GM12878 (cell line): Measurements from ENCODE around the gene MDC1. TPM values are rescaled to one million over a fixed set of nuclear protein-coding genes. Genes with fewer than 3 reads are reported as not detected.

ENCODE experiments used
- ATAC-seq: fragments of 200-7000 bp; cut with Tn5 transposase; 3 replicates; pipeline ENCODE4 v1.9.1; 2020; ENCODE audit warnings: mild to moderate bottlenecking, moderate library complexity
- BruUV-seq: library from RNA; stranded (reverse); fragments of 400-500 nt; replicated peaks from 2 replicates; lab custom pipeline; 2021; lab: Mats Ljungman, UMichigan
- CTCF ChIA-PET: fragments of 300-600 bp; sonication (Branson Sonifier 250); formaldehyde crosslinking; extraction: SDS; loops from one replicate; lab custom pipeline; 2021; ENCODE audit warnings: inconsistent platforms; lab: Yijun Ruan, JAX
- POLR2A ChIA-PET: fragments of 350-600 bp; formaldehyde crosslinking; extraction: SDS; loops from one replicate; lab custom pipeline; 2021; ENCODE audit warnings: inconsistent platforms; lab: Charles Lee
- RAD21 ChIA-PET: fragments of 300-600 bp; sonication (Branson Sonifier 250); formaldehyde crosslinking; loops from one replicate; lab custom pipeline; 2023; ENCODE audit warnings: antibody characterized with exemption; ENCODE audit not compliant: unreplicated experiment; lab: Charles Lee
- SMC1A ChIA-PET: fragments of 300-600 bp; sonication (Branson Sonifier 250); formaldehyde crosslinking; loops from one replicate; lab custom pipeline; 2023; ENCODE audit not compliant: unreplicated experiment, uncharacterized antibody; lab: Charles Lee
- DNase-seq: peaks from one replicate; pipeline ENCODE4 v3.0.0-alpha.2; 2011; ENCODE audit warnings: low read depth, low spot score
- FAIRE-seq: peaks from 3 replicates; lab custom pipeline; 2011; peaks lifted over from hg19 to GRCh38; lab: Jason Lieb, UNC
- H2AFZ ChIP-seq: 2 replicates; pipeline ENCODE4 v1.6.0; 2011; ENCODE audit warnings: low read depth, low read length, control low read depth; ENCODE audit not compliant: control insufficient read depth
- H3K27ac ChIP-seq: 2 replicates; pipeline ENCODE4 v1.5.1; 2011; ENCODE audit warnings: control low read depth; ENCODE audit not compliant: control insufficient read depth, insufficient read depth
- H3K27me3 ChIP-seq, 2 experiments: replicated peaks in 1 of 2; 2 replicates each; pipeline versions ENCODE4 v1.6.0 to v1.6.1; 2011; ENCODE audit warnings: low read length in 1 of 2; ENCODE audit not compliant: control insufficient read depth in 2 of 2, insufficient read depth in 2 of 2
- H3K36me3 ChIP-seq, 2 experiments: 2 replicates each; pipeline ENCODE4 v1.5.1; 2011; ENCODE audit warnings: low read length in 1 of 2; ENCODE audit not compliant: control insufficient read depth in 2 of 2, insufficient read depth in 2 of 2
- H3K4me1 ChIP-seq: 2 replicates; pipeline ENCODE4 v1.6.1; 2011; ENCODE audit warnings: mild to moderate bottlenecking, low read length, moderate library complexity, mixed read lengths; ENCODE audit not compliant: control insufficient read depth, insufficient read depth
- H3K4me2 ChIP-seq: 2 replicates; pipeline ENCODE4 v1.6.0; 2011; ENCODE audit warnings: control low read depth; ENCODE audit not compliant: control insufficient read depth, insufficient read depth
- H3K4me3 ChIP-seq: fragments of 200-600 bp; sonication (generic); 2 replicates; pipeline ENCODE4 v1.5.1; 2016
- H3K79me2 ChIP-seq: 2 replicates; pipeline ENCODE4 v1.6.0; 2011; ENCODE audit warnings: low read length; ENCODE audit not compliant: control insufficient read depth, insufficient read depth
- H3K9ac ChIP-seq: 2 replicates; pipeline ENCODE4 v1.8.0; 2011; ENCODE audit warnings: low read length, control low read depth, mixed read lengths; ENCODE audit not compliant: control insufficient read depth, insufficient read depth
- H3K9me3 ChIP-seq: replicated peaks from 3 replicates; pipeline ENCODE4 v1.5.1; 2011; ENCODE audit warnings: mild to moderate bottlenecking, low read length; ENCODE audit not compliant: control insufficient read depth, insufficient read depth
- H4K20me1 ChIP-seq: 2 replicates; pipeline ENCODE4 v1.6.0; 2011; ENCODE audit not compliant: control insufficient read depth, insufficient read depth
- BCLAF1 ChIP-seq: fragments of 450-650 bp; IDR thresholded peaks from 2 replicates; pipeline ENCODE4 v1.6.1; 2017; ENCODE audit warnings: antibody characterized with exemption, mild to moderate bottlenecking, moderate library complexity
- BHLHE40 ChIP-seq, 2 experiments: fragments of 450-650 bp in 1 of 2; IDR thresholded peaks; 2 replicates each; pipeline ENCODE4 v1.6.1; 2011 to 2017; ENCODE audit warnings: low read depth in 2 of 2, borderline replicate concordance in 1 of 2, improper control_type of control experiment in 1 of 2, low read length in 1 of 2, mild to moderate bottlenecking in 1 of 2
- CHD4 ChIP-seq: fragments of 200-600 bp; sonication (generic); IDR thresholded peaks from 2 replicates; pipeline ENCODE4 v1.6.1; 2016; ENCODE audit warnings: mild to moderate bottlenecking
- E2F8 ChIP-seq: fragments of 450-650 bp; IDR thresholded peaks from 2 replicates; pipeline ENCODE4 v1.6.1; 2018; ENCODE audit warnings: mild to moderate bottlenecking, low read depth, moderate library complexity; ENCODE audit not compliant: partially characterized antibody
- HDAC6 ChIP-seq: fragments of 200-600 bp; sonication (generic); IDR thresholded peaks from one replicate; pipeline ENCODE4 v1.8.0; 2017; ENCODE audit warnings: antibody characterized with exemption; ENCODE audit not compliant: unreplicated experiment
- MAX ChIP-seq: IDR thresholded peaks from 2 replicates; pipeline ENCODE4 v1.6.1; 2012; ENCODE audit warnings: low read depth, low read length, improper control_type of control experiment
- NFYA ChIP-seq: IDR thresholded peaks from 2 replicates; pipeline ENCODE4 v1.6.1; 2011; ENCODE audit warnings: low read depth, mild to moderate bottlenecking, low read length, improper control_type of control experiment, borderline replicate concordance
- NR2C1 ChIP-seq: fragments of 450-650 bp; IDR thresholded peaks from 2 replicates; pipeline ENCODE4 v1.6.1; 2017; ENCODE audit warnings: antibody characterized with exemption, mild to moderate bottlenecking, moderate library complexity
- SKIL ChIP-seq: fragments of 450-650 bp; IDR thresholded peaks from 2 replicates; pipeline ENCODE4 v1.6.1; 2017; ENCODE audit warnings: mild to moderate bottlenecking, low read depth, inconsistent platforms; ENCODE audit not compliant: poor library complexity, severe bottlenecking
- SRF ChIP-seq, 2 experiments: IDR thresholded peaks; 2 replicates each; pipeline ENCODE4 v1.6.1; 2011; ENCODE audit warnings: low read depth in 2 of 2, low read length in 2 of 2, mild to moderate bottlenecking in 1 of 2, moderate library complexity in 1 of 2
- ZSCAN29 ChIP-seq: fragments of 450-650 bp; IDR thresholded peaks from 2 replicates; pipeline ENCODE4 v1.6.1; 2017; ENCODE audit warnings: mild to moderate bottlenecking, moderate library complexity
- WGBS: methylation state at CpG from one replicate; pipeline ENCODE4 v1.1.6; 2016; ENCODE audit warnings: low lambda C conversion rate; ENCODE audit not compliant: insufficient replicate concordance, insufficient coverage; ENCODE audit errors: missing lambda C conversion rate; 5-methylcytosine and 5-hydroxymethylcytosine counted together
- in situ Hi-C: fragments of 300-500 bp; cut with MboI; formaldehyde crosslinking; loops from 9 replicates; pipeline ENCODE4 v1.14.3; 2018; ENCODE audit warnings: mixed read lengths
- intact Hi-C: fragments of 100-400 bp; cut with micrococcal nuclease; formaldehyde crosslinking; loops from one replicate; pipeline ENCODE4 v1.14.2; 2022; ENCODE audit not compliant: unreplicated experiment
- polyA plus RNA-seq, 11 experiments: library from polyadenylated mRNA; depleted of rRNA in 4 of 11; unstranded in 6 of 11; stranded (reverse) in 5 of 11; fragments of >200 nt; fragmentation: Nextera tagmentation in 4 of 11; fragmentation: Illumina TruSeq in 1 of 11; extraction: Ambion mirVana in 4 of 11; extraction: Trizol in 1 of 11; gene quantifications; 1 replicate in 1 of 11; 2 replicates in 10 of 11; pipeline versions ENCODE4 v1.2.1 to v1.2.3, GENCODE V29; 2011 to 2016; ENCODE audit warnings: inconsistent platforms in 2 of 11, missing spikeins in 2 of 11, low read depth in 1 of 11
- total RNA-seq, 4 experiments: library from RNA; depleted of rRNA in 3 of 4; stranded (reverse); fragments of >200 nt in 3 of 4; fragmentation: Illumina TruSeq in 1 of 4; extraction: Trizol in 1 of 4; gene quantifications; 2 replicates each; pipeline versions ENCODE4 v1.2.1 to v1.2.3, GENCODE V29; 2013 to 2021
- TF ChIP-seq, protein P1 (sequence below): IDR thresholded peaks from 2 replicates; pipeline ENCODE4 v1.6.1; 2011; ENCODE audit warnings: mild to moderate bottlenecking, low read depth, low read length, moderate library complexity; ENCODE audit not compliant: insufficient replicate concordance

The MDC1 gene
- total and polyA plus RNA-seq, 10 of the 15 experiments (the other 5 are each of a cell fraction or from before 2014, with no cell fraction given), result 5.1 to 62.5 (median 22.4) TPM

- intact Hi-C loops (no loop called here), in situ Hi-C loops (no loop called here)
- ATAC-seq (no peak), FAIRE-seq (no peak), DNase-seq (no peak)
- Histone ChIP-seq H3K9me3 (no peaks in the 10 kb centered on the region; the same call in 2 of the 3 replicates), H3K9ac (no peak overlapping the region), H3K4me2 (no peak overlapping the region), H3K27ac (no peak overlapping the region), H3K27me3 (no peaks in the 10 kb centered on the region), H3K36me3 (no peaks in the 10 kb centered on the region), H3K79me2 (no peaks in the 10 kb centered on the region), H3K4me1 (peaks cover 22% of the 10 kb centered on the region; the same call in 1 of the 2 replicates), H2AFZ (no peak overlapping the region), H4K20me1 (no peaks in the 10 kb centered on the region), H3K4me3 (no peak overlapping the region)
- RAD21 ChIA-PET, result interaction anchor here (0.7 to 2.1 kb wide), 7 partner anchors 9 to 153 kb away, joined by 3 to 10 read pairs (median 3); partner anchors contain the start of gene VARS2
- CTCF ChIA-PET, result interaction anchor here (1.3 to 2.1 kb wide), 4 partner anchors 13 to 62 kb away, joined by 4 to 8 read pairs (median 6); no protein-coding TSS in a partner anchor
- SMC1A ChIA-PET, result interaction anchor here (0.8 to 5.4 kb wide), 8 partner anchors 10 to 62 kb away, joined by 3 to 55 read pairs (median 4); no protein-coding TSS in a partner anchor
- BruUV-seq, result no TSS peak
- POLR2A ChIA-PET, result interaction anchor here (0.8 to 4.2 kb wide), 9 partner anchors 9 to 70 kb away, joined by 3 to 49 read pairs (median 4); partner anchors contain the start of gene IER3
- WGBS, result 95% methylated on average over 8 of the region's 8 CpGs
- TF ChIP-seq MAX (no peak), HDAC6 (no peak), BHLHE40 (IDR thresholded peaks at IDR 0.05; ENCODE audit: borderline replicate concordance in 1 of 2, low read depth in 2 of 2, low read length in 1 of 2) (no peak), E2F8 (no peak), BCLAF1 (no peak), NFYA (no peak), CHD4 (no peak), ZSCAN29 (no peak), SKIL (no peak), SRF (IDR thresholded peaks at IDR 0.05; ENCODE audit: low read depth in 2 of 2, low read length in 2 of 2) (no peak), NR2C1 (no peak)
- TF ChIP-seq, protein P1, sequence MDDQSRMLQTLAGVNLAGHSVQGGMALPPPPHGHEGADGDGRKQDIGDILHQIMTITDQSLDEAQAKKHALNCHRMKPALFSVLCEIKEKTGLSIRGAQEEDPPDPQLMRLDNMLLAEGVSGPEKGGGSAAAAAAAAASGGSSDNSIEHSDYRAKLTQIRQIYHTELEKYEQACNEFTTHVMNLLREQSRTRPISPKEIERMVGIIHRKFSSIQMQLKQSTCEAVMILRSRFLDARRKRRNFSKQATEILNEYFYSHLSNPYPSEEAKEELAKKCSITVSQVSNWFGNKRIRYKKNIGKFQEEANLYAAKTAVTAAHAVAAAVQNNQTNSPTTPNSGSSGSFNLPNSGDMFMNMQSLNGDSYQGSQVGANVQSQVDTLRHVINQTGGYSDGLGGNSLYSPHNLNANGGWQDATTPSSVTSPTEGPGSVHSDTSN, result no peak
Measured at GRCh38 chr6:30760549-30760948, 43.5 kb upstream of the MDC1 start.
